ENCODE results near the gene MAPK8. TPM values are rescaled to one million over a fixed set of nuclear protein-coding genes. Genes with fewer than 3 reads are reported as not detected.
"Not testable (repeated sequence)": the region's sequence is repeated elsewhere in the genome, so short reads cannot be mapped to it uniquely, and the experiment has no call there.

The MAPK8 gene
- total and polyA plus RNA-seq, 2 of the 4 experiments (the other 2 are of a cell fraction) = 41.5 to 54.7 TPM

DNA sequence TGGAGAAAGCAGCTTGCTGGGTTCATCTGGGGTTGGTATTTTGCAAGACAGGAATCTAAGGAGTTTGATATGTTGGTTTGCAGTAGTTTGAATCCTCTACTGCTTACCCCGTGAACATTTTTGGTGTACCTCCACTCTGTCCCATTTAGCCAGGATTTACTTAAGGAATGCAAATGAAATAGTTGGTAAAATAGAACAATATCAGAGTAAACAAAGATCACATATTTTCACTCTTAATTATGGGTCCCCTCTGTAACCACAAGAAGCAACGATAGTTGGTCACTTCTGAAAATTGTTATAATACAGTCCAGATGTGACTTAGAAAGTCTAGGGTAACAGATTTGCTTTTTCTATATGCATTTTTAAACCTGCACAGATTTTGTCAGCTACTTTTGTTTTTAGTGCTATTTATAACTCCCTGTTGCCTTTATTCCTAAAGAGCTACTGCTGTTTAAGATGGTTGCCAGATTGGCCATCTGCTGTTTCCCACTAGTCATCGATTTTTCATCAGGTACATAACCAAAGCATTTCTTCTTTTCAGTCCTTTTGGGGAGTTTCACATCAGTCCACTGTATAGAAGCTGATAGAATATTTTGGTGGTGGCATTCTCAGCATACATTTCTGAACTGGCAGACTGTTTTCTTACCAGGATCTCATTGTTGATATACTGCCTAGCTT lies 37.6 kb downstream of the MAPK8 start:
- Histone ChIP-seq H3K36me3 (ENCODE audit: control insufficient read depth, insufficient read depth, low read length) (no peaks in the 10 kb centered on the region; the same call in 1 of the 2 replicates), H2AFZ (replicated peaks; ENCODE audit: low read length, poor library complexity) (no peak overlapping the region), H3K79me1 (ENCODE audit: low read depth in 1 of 2, low read length in 2 of 2) (peaks cover 30 to 52% of the 10 kb centered on the region in 2 experiments), H2BK5ac (ENCODE audit: low read depth, low read length, poor library complexity, severe bottlenecking) (no peak overlapping the region), H3K14ac (replicated peaks; ENCODE audit: low read depth, low read length) (no peak overlapping the region), H3K4me1 (ENCODE audit: control insufficient read depth, insufficient read depth, low read length) (peaks cover 2% of the 10 kb centered on the region), H4K5ac (ENCODE audit: low read depth, low read length) (no peak overlapping the region), H2BK15ac (ENCODE audit: low read depth, low read length) (no peak overlapping the region), H2BK20ac (ENCODE audit: low read depth, low read length) (no peak overlapping the region), H3K4me3 (ENCODE audit: insufficient read depth, low read depth, low read length) (no peak overlapping the region), H3K4me2 (ENCODE audit: low read depth, low read length) (no peak overlapping the region), H3K9ac (ENCODE audit: low read depth, low read length) (no peak overlapping the region), H3K27ac (ENCODE audit: insufficient read depth, low read length) (no peak overlapping the region), H2BK120ac (ENCODE audit: low read depth, low read length) (no peak overlapping the region), H3K9me1 (ENCODE audit: insufficient read depth, low read length) (peaks cover 2% of the 10 kb centered on the region; the same call in 1 of the 2 replicates), H2AK5ac (ENCODE audit: low read depth, low read length) (no peak overlapping the region), H3K23ac (ENCODE audit: low read depth, low read length) (no peak overlapping the region), H2AK9ac (replicated peaks; ENCODE audit: low read depth, low read length, poor library complexity) (no peak overlapping the region), H3K4ac (ENCODE audit: low read depth, low read length) (no peak overlapping the region), H3K56ac (ENCODE audit: extremely low read depth, insufficient read depth, low read length) (no peak overlapping the region), H4K20me1 (ENCODE audit: insufficient read depth, low read length) (peaks cover 22% of the 10 kb centered on the region; the same call in 1 of the 2 replicates), H3K27me3 (ENCODE audit: control insufficient read depth, insufficient read depth, low read length) (no peaks in the 10 kb centered on the region), H4K91ac (ENCODE audit: insufficient read depth, low read depth, low read length) (no peak overlapping the region), H4K8ac (ENCODE audit: low read depth in 2 of 2, low read length in 2 of 2) (no peak overlapping the region), H3K9me3 (ENCODE audit: control insufficient read depth, insufficient read depth, low read length) (peaks cover 2% of the 10 kb centered on the region; the same call in 1 of the 2 replicates), H3K18ac (ENCODE audit: low read depth, low read length) (no peak overlapping the region)
- peak; percentile 17; the same call in 1 of the 2 replicates for ATAC-seq (ENCODE audit: low read depth)
- no peak for DNase-seq
- BruUV-seq (replicated peaks) = no TSS peak
- ChIA-PET POLR2A (ENCODE audit: unreplicated experiment) (no interaction called here), CTCF (interaction anchor here (0.7 to 1.0 kb wide), 2 partner anchors 25 to 34 kb away, joined by 3 read pairs; no protein-coding TSS in a partner anchor)
- intact Hi-C loops (cut with micrococcal nuclease) (no loop called here), in situ Hi-C loops (cut with MboI; ENCODE audit: low sequenced_read_pairs) (no loop called here), dilution Hi-C loops (cut with HindIII; ENCODE audit: low sequenced_read_pairs, unreplicated experiment) (no loop called here)
- WGBS, 2 experiments (ENCODE audit: extremely low coverage in 2 of 2, insufficient read length in 1 of 2) = no CpG with 5 or more reads among the region's 3 CpGs
- TF ChIP-seq SMC3 (IDR thresholded peaks at IDR 0.05; ENCODE audit: low read depth, low read length) = no peak
- TF ChIP-seq MAFK (IDR thresholded peaks at IDR 0.05; ENCODE audit: low read depth, low read length) = peak; percentile 68
- TF ChIP-seq CEBPB (IDR thresholded peaks at IDR 0.05; ENCODE audit: low read depth, low read length) = no peak
- no peak for TF ChIP-seq MXI1 (IDR thresholded peaks at IDR 0.05; ENCODE audit: borderline replicate concordance, low read depth, low read length)
- TF ChIP-seq MAZ (IDR thresholded peaks at IDR 0.05; ENCODE audit: borderline replicate concordance, low read depth, low read length) = no peak

DNA sequence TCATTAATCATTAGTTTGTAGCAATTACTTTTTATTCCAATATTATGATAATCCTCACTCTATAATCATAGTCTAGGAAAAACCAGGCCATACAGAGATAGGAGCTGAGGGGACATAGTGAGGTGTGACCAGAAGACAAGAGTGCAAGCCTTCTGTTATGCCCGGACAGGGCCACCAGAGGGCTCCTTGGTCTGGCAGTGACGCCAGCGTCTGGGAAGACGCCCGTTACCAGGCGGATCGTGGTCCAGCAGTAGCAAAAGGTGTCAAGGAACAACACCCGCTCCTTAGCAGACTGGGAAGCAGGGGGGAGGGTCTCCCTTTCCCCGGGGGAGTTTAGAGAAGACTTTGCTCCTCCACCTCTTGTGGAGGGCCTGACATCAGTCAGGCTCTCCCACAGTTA lies 39.8 kb downstream of the MAPK8 start:
- H3K9ac ChIP-seq (ENCODE audit: low read depth, low read length); H4K91ac ChIP-seq (ENCODE audit: insufficient read depth, low read depth, low read length); H3K4me2 ChIP-seq (ENCODE audit: low read depth, low read length); intact Hi-C loops (cut with micrococcal nuclease); H2AFZ ChIP-seq (replicated peaks; ENCODE audit: low read length, poor library complexity); H4K5ac ChIP-seq (ENCODE audit: low read depth, low read length); POLR2A ChIA-PET (ENCODE audit: unreplicated experiment); CTCF ChIA-PET; H3K9me3 ChIP-seq (ENCODE audit: control insufficient read depth, insufficient read depth, low read length); H3K23ac ChIP-seq (ENCODE audit: low read depth, low read length); H2BK5ac ChIP-seq (ENCODE audit: low read depth, low read length, poor library complexity, severe bottlenecking); H4K8ac ChIP-seq (ENCODE audit: low read depth in 2 of 2, low read length in 2 of 2); H2BK15ac ChIP-seq (ENCODE audit: low read depth, low read length); H3K56ac ChIP-seq (ENCODE audit: extremely low read depth, insufficient read depth, low read length); H3K27ac ChIP-seq (ENCODE audit: insufficient read depth, low read length); DNase-seq; H3K4ac ChIP-seq (ENCODE audit: low read depth, low read length); in situ Hi-C loops (cut with MboI; ENCODE audit: low sequenced_read_pairs); dilution Hi-C loops (cut with HindIII; ENCODE audit: low sequenced_read_pairs, unreplicated experiment); H2AK9ac ChIP-seq (replicated peaks; ENCODE audit: low read depth, low read length, poor library complexity); H3K4me3 ChIP-seq (ENCODE audit: insufficient read depth, low read depth, low read length); H3K9me1 ChIP-seq (ENCODE audit: insufficient read depth, low read length); H3K14ac ChIP-seq (replicated peaks; ENCODE audit: low read depth, low read length); H2AK5ac ChIP-seq (ENCODE audit: low read depth, low read length); H3K36me3 ChIP-seq (ENCODE audit: control insufficient read depth, insufficient read depth, low read length); BruUV-seq (replicated peaks); H2BK20ac ChIP-seq (ENCODE audit: low read depth, low read length); H2BK120ac ChIP-seq (ENCODE audit: low read depth, low read length); H3K4me1 ChIP-seq (ENCODE audit: control insufficient read depth, insufficient read depth, low read length); H3K27me3 ChIP-seq (ENCODE audit: control insufficient read depth, insufficient read depth, low read length); ATAC-seq (ENCODE audit: low read depth); H3K18ac ChIP-seq (ENCODE audit: low read depth, low read length): not testable (repeated sequence)
- no CpG with 5 or more reads among the region's 9 CpGs for WGBS, 2 experiments (ENCODE audit: extremely low coverage in 2 of 2, insufficient read length in 1 of 2)
- Histone ChIP-seq H4K20me1 (ENCODE audit: insufficient read depth, low read length) (peaks cover 14% of the 10 kb centered on the region; the same call in 1 of the 2 replicates), H3K79me1 (ENCODE audit: low read depth in 1 of 2, low read length in 2 of 2) (peaks cover 23 to 40% of the 10 kb centered on the region in 2 experiments)

Data from IMR-90 (cell line).